Keratinocyte (primary cell): ENCODE results near the gene MYCL. TPM values are rescaled to one million over a fixed set of nuclear protein-coding genes. Genes with fewer than 3 reads are reported as not detected.

Source experiments
- DNase-seq: peaks from one replicate; pipeline ENCODE4 v3.0.0-alpha.2; 2011; ENCODE audit warnings: low read depth, missing footprints, low spot score
- FAIRE-seq: peaks from 2 replicates; lab custom pipeline; 2011; peaks lifted over from hg19 to GRCh38; lab: Jason Lieb, UNC
- H2AFZ ChIP-seq: 2 replicates; pipeline ENCODE4 v1.6.0; 2012; ENCODE audit warnings: low read length, control low read depth, inconsistent platforms; ENCODE audit not compliant: control insufficient read depth
- H3K27ac ChIP-seq: 2 replicates; pipeline ENCODE4 v1.5.1; 2011; ENCODE audit warnings: low read length; ENCODE audit not compliant: control insufficient read depth, insufficient read depth
- H3K27me3 ChIP-seq: 3 replicates; pipeline ENCODE4 v1.6.0; 2011; ENCODE audit warnings: low read length; ENCODE audit not compliant: control insufficient read depth, insufficient read depth; ENCODE audit errors: extremely low read depth
- H3K36me3 ChIP-seq, 2 experiments: 2 replicates in 1 of 2; 3 replicates in 1 of 2; pipeline ENCODE4 v1.5.1; 2011; ENCODE audit warnings: low read length in 2 of 2, mild to moderate bottlenecking in 1 of 2; ENCODE audit not compliant: control insufficient read depth in 2 of 2, insufficient read depth in 2 of 2; ENCODE audit errors: extremely low read depth in 1 of 2
- H3K4me1 ChIP-seq: 3 replicates; pipeline ENCODE4 v1.5.1; 2011; ENCODE audit warnings: low read length; ENCODE audit not compliant: control insufficient read depth, insufficient read depth; ENCODE audit errors: extremely low read depth
- H3K4me2 ChIP-seq: 3 replicates; pipeline ENCODE4 v1.6.0; 2011; ENCODE audit warnings: low read depth, low read length; ENCODE audit not compliant: control insufficient read depth, insufficient read depth; ENCODE audit errors: extremely low read depth
- H3K4me3 ChIP-seq, 3 experiments: fragments of 200-600 bp in 1 of 3; sonication (generic) in 1 of 3; 2 replicates in 2 of 3; 3 replicates in 1 of 3; pipeline ENCODE4 v1.5.1; 2011 to 2016; ENCODE audit warnings: low read length in 3 of 3, mild to moderate bottlenecking in 3 of 3, control low read depth in 2 of 3, inconsistent platforms in 1 of 3, low read depth in 1 of 3, mixed read lengths in 1 of 3, mixed run types in 1 of 3, moderate library complexity in 1 of 3; ENCODE audit not compliant: control insufficient read depth in 2 of 3, insufficient read depth in 2 of 3; ENCODE audit errors: extremely low read depth in 1 of 3
- H3K79me2 ChIP-seq: 2 replicates; pipeline ENCODE4 v1.6.0; 2012; ENCODE audit warnings: low read length; ENCODE audit not compliant: control insufficient read depth, insufficient read depth
- H3K9ac ChIP-seq: 3 replicates; pipeline ENCODE4 v1.6.0; 2011; ENCODE audit warnings: low read length; ENCODE audit not compliant: control insufficient read depth, insufficient read depth; ENCODE audit errors: extremely low read depth
- H3K9me1 ChIP-seq: 3 replicates; pipeline ENCODE4 v1.6.0; 2011; ENCODE audit warnings: low read length; ENCODE audit not compliant: control insufficient read depth, insufficient read depth; ENCODE audit errors: extremely low read depth
- H3K9me3 ChIP-seq: 2 replicates; pipeline ENCODE4 v1.5.1; 2012; ENCODE audit warnings: low read depth, low read length; ENCODE audit not compliant: control insufficient read depth
- H4K20me1 ChIP-seq: 3 replicates; pipeline ENCODE4 v1.6.0; 2011; ENCODE audit warnings: low read length; ENCODE audit not compliant: control insufficient read depth, insufficient read depth; ENCODE audit errors: extremely low read depth
- CTCF ChIP-seq, 3 experiments: IDR thresholded peaks in 1 of 3; conservative IDR thresholded peaks in 1 of 3; optimal IDR thresholded peaks in 1 of 3; 2 replicates in 2 of 3; 3 replicates in 1 of 3; pipeline versions ENCODE3 to v1.5.1; 2011; ENCODE audit warnings: low read length in 3 of 3, mild to moderate bottlenecking in 3 of 3, moderate library complexity in 2 of 3, control low read depth in 1 of 3, inconsistent platforms in 1 of 3; ENCODE audit not compliant: insufficient read depth in 2 of 3; ENCODE audit errors: extremely low read depth in 1 of 3
- EZH2 ChIP-seq: IDR thresholded peaks from one replicate; pipeline ENCODE4 v1.6.1; 2012; ENCODE audit warnings: inconsistent platforms, mild to moderate bottlenecking, low read length, moderate library complexity
- dilution Hi-C: fragments of 300-500 bp; cut with MboI; formaldehyde crosslinking; loops from one replicate; pipeline ENCODE4 v1.7.0; 2020; ENCODE audit warnings: low sequenced_read_pairs; ENCODE audit not compliant: extremely low pct_ligation_motif_present
- polyA minus RNA-seq, 3 experiments: library from RNA; depleted of rRNA, polyadenylated mRNA; stranded (reverse); fragments of >200 nt; gene quantifications; 1 replicate in 1 of 3; 2 replicates in 1 of 3; 3 replicates in 1 of 3; pipeline ENCODE4 v1.2.3, GENCODE V29; 2011
- polyA plus RNA-seq, 5 experiments: library from polyadenylated mRNA; depleted of rRNA in 3 of 5; stranded (reverse) in 3 of 5; stranded (forward) in 1 of 5; unstranded in 1 of 5; fragments of >200 nt; gene quantifications; 1 replicate in 1 of 5; 2 replicates in 3 of 5; 3 replicates in 1 of 5; pipeline versions ENCODE4 v1.2.1 to v1.2.3, GENCODE V29; 2011 to 2012; ENCODE audit warnings: missing spikeins in 2 of 5, low read depth in 1 of 5, low replicate concordance in 1 of 5

Gene MYCL
- 5.1 to 7.7 TPM (median 5.4 TPM) in 3 replicates for polyA plus RNA-seq
- polyA plus RNA-seq (2011; ENCODE audit: low read depth): 5.5 TPM
- polyA plus RNA-seq (2011; cell fraction: cytosol; rRNA removed): 4.5 and 5.2 TPM in 2 replicates
- 5.9 and 6.0 TPM in 2 replicates for polyA plus RNA-seq (2011; cell fraction: nucleus; rRNA removed)
- 3.8 and 13.1 TPM in 2 replicates for polyA plus RNA-seq (2012; ENCODE audit: low replicate concordance)
- 1.7 to 7.6 TPM (median 4.8 TPM) in 3 replicates for polyA minus RNA-seq
- polyA minus RNA-seq (2011; cell fraction: cytosol; rRNA and poly(A)+ RNA removed): 8.2 TPM
- 4.1 and 4.7 TPM in 2 replicates for polyA minus RNA-seq (2011; cell fraction: nucleus; rRNA and poly(A)+ RNA removed)

- Histone ChIP-seq H3K4me2 (peak within 1 kb of the TSS; percentile 87), H3K4me1 (peaks cover 14% of the 10 kb centered on the region), H3K9ac (peak within 1 kb of the TSS; percentile 75), H3K4me3 (peak within 1 kb of the TSS; percentile 70 to 80 (median 76)), H2AFZ (peak within 1 kb of the TSS; percentile 91), H3K79me2 (no peaks in the 10 kb centered on the region), H3K9me1 (no peaks in the 10 kb centered on the region), H4K20me1 (peaks cover 2% of the 10 kb centered on the region), H3K36me3 (no peaks in the 10 kb centered on the region), H3K27me3 (no peaks in the 10 kb centered on the region), H3K27ac (peak within 1 kb of the TSS; percentile 34), H3K9me3 (no peaks in the 10 kb centered on the region)
- peak; percentile 67 to 90 (median 89) for TF ChIP-seq CTCF (optimal IDR thresholded peaks at IDR 0.05 in 1 of 3, IDR thresholded peaks at IDR 0.05 in 1 of 3, conservative IDR thresholded peaks at IDR 0.05 in 1 of 3; ENCODE audit: extremely low read depth in 1 of 3, insufficient read depth in 2 of 3, low read length in 3 of 3)
- TF ChIP-seq EZH2: no peak
- no peak for FAIRE-seq
- DNase-seq: peak; percentile 41
- dilution Hi-C loops: no loop called here
Observed at GRCh38 chr1:39901714-39902459, at the start of gene MYCL. Gene MYCL, minus strand, starts transcription at chr1:39901917. Its CDS starts 483 bp downstream, at chr1:39901434.

GRCh38 chr1:39949891-39950290 is 48.2 kb upstream of the MYCL start:
- H3K9me3 ChIP-seq: no peaks in the 10 kb centered on the region
- H3K27ac ChIP-seq: no peak overlapping the region
- DNase-seq (no peak), FAIRE-seq (peak; percentile 20)
- H3K4me2 ChIP-seq: no peak overlapping the region
- no peaks in the 10 kb centered on the region for H3K79me2 ChIP-seq
- no peak overlapping the region for H3K9ac ChIP-seq
- no peaks in the 10 kb centered on the region for H3K27me3 ChIP-seq
- H2AFZ ChIP-seq: no peak overlapping the region
- H3K4me3 ChIP-seq: no peak overlapping the region
- no peaks in the 10 kb centered on the region for H4K20me1 ChIP-seq
- no peaks in the 10 kb centered on the region for H3K9me1 ChIP-seq
- TF ChIP-seq CTCF (optimal IDR thresholded peaks at IDR 0.05 in 1 of 3, IDR thresholded peaks at IDR 0.05 in 1 of 3, conservative IDR thresholded peaks at IDR 0.05 in 1 of 3; ENCODE audit: extremely low read depth in 1 of 3, insufficient read depth in 2 of 3, low read length in 3 of 3) (no peak), EZH2 (no peak)
- H3K36me3 ChIP-seq: no peaks in the 10 kb centered on the region
- peaks cover 20% of the 10 kb centered on the region for H3K4me1 ChIP-seq
- dilution Hi-C loops: no loop called here
